ENCODE data around the gene RGS2. TPM values are rescaled to one million over a fixed set of nuclear protein-coding genes. Genes with fewer than 3 reads are reported as not detected.

RGS2 gene
- total RNA-seq (2014; rRNA removed; shearing (Covaris generic)): 42.7 and 44.5 TPM in 2 replicates

- DNase-seq (ENCODE audit: low spot score): peak; percentile 83
Observed at GRCh38 chr1:192808518-192809306, at the start of gene RGS2. RGS2 (plus strand) TSS chr1:192809039; CDS start chr1:192809072, 33 bp downstream.

GRCh38 chr1:192759104-192759503 is 49.7 kb upstream of the RGS2 start:
- DNase-seq (ENCODE audit: low spot score): no peak

- DNase-seq (ENCODE audit: low spot score): no peak
Observed at GRCh38 chr1:192762265-192762664, 46.6 kb upstream of the RGS2 start.

DNA sequence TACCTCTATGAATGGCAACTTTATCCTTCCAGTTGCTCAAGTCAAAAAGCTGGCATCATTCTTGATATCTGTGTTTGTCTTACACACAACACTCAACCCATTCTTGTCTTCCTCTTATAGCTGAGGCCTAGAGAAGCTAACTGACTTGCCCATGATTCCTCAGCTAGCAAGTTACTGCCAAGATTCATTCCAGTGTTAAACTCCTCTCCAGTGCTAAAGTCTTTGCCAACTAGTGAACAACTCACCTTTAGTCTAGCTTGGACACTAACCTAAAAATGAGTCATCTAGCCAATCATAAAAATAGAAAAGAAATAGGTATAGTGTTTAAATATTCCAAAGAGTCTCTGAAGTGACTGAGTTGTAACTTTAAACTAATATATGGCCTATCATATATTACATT is 45.6 kb upstream of the RGS2 start:
- DNase-seq (ENCODE audit: low spot score): no peak

DNA sequence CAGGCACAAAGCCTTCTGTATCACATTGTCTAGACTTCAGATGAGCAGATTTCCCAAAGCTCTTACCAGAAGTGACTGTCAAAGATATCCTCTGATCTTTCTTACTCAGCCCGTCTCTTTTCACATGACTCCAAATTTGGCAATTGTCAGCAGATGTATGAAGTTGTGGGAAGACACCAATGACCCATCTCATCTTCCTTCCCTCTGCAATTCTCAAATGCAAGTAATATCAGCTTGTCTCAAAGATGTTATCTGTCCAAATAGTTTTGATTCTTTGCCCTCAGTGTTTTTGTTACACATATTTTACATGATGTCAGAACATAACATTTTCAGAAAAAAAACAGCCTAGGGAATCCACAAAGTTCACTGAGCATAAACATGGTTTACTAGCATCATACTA is 45.1 kb upstream of the RGS2 start:
- no peak for DNase-seq (ENCODE audit: low spot score)

GRCh38 chr1:192764675-192765074 is 44.2 kb upstream of the RGS2 start:
- DNase-seq (ENCODE audit: low spot score): no peak

DNA sequence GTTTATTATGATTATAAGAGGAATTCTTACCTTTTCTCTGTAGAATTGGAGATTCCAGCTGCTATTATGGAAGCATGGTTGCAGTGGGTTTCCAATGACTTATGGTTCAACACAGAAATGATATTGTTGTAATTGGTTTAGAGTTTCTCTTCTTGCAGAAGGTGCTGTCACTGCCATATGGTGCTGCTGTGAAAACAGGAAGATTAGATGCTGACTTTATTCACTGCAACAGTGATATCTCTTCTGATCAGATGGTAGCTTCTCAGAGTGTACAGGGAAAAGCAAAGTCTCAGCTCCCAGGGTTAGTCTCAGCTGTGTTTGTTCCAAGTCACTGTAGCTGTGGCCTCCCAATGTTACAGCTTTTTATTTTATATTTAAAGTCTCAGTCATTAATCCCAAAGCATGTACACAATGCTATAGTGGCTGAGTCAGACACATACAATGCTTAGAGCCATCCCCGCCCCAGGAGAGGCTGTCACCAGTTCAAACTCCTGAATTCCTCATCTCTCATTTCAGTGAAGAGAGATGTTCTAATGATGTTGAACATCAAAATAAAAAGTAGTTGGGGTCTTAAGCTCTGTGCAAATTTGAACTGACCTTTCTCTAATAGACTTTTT is 42.7 kb upstream of the RGS2 start:
- no peak for DNase-seq (ENCODE audit: low spot score)

- DNase-seq (ENCODE audit: low spot score): no peak
Observed at GRCh38 chr1:192766876-192767275, 42.0 kb upstream of the RGS2 start.

DNA sequence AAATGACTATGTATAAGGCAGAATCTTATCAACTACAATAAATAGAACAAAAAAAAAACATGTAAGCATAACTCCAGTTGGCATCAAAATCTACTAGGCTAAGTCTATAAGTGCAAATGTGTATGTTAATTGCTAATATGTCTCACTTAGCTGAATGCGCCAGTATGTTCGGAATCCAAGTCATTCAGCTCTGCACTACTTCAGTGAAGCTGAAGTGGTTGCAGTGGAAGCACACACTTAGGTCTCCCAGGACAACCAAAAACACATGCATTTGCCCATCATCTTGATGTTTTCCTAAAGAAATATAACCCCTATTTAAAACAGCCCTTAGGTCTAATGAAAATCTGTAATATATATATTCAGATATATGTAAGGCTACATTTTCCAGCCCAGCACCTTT is 41.0 kb upstream of the RGS2 start:
- DNase-seq (ENCODE audit: low spot score): no peak

- no peak for DNase-seq (ENCODE audit: low spot score)
Observed at GRCh38 chr1:192768463-192768862, 40.4 kb upstream of the RGS2 start.

DNA sequence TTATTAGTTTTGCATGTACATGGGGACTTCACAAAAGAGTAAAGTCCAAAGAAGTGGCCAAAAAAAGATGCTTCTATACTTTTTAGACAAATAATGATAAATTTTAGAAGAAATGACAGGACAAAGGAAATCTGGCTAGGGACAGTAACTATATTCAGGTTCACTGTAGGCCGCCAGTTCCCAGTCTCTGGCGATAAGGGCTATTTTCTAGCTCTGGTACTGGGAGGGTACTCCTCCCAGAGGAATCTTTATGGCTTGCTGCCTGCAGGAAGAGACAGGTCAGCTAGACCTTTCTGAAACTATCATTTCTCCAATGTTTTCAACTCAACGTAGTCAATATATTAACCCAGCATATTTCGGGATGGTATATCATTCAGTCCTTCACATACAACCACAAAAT is 37.5 kb upstream of the RGS2 start:
- DNase-seq (ENCODE audit: low spot score): no peak

DNA sequence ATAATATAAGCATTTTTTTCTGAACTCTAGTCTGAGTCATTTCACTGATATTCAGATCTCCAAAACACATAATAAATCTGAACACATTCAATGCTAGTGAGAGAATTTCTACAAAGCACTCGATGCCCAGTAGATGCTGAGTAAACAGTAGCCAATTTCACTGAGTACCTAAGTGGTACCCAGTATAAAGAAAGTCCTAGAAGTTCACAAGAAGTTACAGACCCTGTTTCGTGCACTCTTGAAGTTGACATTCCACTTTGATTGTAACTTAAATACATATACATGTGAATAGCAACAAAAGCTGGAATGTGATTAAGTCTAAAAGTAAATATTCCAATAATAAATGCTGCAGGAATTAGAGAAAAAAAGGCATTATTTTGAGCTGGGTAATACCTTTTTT is 33.2 kb upstream of the RGS2 start:
- DNase-seq (ENCODE audit: low spot score): no peak

DNA sequence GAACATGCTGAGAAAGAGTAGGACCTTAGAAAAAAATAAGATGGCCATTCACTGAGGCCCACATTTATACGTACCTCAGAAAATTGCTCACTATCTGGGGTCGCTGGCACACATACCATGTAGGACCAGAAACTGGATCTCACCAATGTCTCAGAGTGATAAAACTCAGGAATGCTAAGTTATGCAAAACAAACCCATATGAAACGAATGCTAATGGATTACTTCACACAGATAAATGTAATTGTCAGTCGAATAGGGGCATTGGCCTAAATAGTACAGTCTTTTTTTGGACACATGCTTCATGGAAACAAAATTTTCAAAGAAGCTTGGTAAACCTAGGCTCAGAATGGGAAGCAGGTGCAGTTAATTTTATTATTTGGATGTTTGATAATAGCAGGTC is 32.6 kb upstream of the RGS2 start:
- no peak for DNase-seq (ENCODE audit: low spot score)

GRCh38 chr1:192776998-192777397 is 31.8 kb upstream of the RGS2 start:
- DNase-seq (ENCODE audit: low spot score): no peak

- DNase-seq (ENCODE audit: low spot score): no peak
Observed at GRCh38 chr1:192783791-192784190, 25.0 kb upstream of the RGS2 start.

DNA sequence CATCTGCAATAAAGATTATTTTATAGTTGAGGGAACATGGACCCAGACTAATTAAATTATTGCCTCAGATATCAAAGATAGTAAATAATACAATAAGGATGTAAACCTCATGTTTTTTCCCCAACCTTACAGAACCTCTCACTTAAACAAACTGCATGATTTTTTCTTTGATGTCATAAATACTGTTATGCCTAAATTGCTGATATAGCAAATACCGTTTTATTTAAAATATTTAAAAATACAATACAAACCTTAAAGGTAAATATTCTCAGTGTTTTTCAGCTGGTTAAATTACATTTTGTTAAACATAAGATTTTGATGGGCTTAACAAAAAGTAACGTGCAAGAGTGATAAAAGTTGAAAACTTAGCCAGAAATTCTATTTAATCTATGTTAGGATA is 24.4 kb upstream of the RGS2 start:
- DNase-seq (ENCODE audit: low spot score): no peak

DNA sequence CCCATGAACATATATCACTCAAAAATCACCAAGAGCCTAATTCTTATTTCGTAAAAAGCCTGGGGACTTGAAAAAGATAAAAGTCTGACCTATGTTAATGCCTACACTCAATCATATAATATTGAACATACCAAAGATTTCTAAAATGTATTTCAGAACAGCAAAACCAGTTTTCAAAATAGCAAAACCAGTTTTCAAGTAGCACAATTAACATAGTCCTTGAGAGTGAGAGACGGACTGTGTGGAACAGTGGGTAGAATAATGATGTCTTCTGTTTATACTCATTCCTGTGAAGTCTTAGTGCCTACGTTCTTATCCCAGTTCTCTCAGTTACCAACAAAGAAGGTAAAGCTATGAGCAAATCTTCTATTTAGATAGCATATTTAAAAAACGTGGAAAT is 22.3 kb upstream of the RGS2 start:
- DNase-seq (ENCODE audit: low spot score): no peak

- DNase-seq (ENCODE audit: low spot score): peak; percentile 21
Observed at GRCh38 chr1:192787914-192788585, 20.8 kb upstream of the RGS2 start.

- DNase-seq (ENCODE audit: low spot score): no peak
Observed at GRCh38 chr1:192789871-192790270, 19.0 kb upstream of the RGS2 start.

- DNase-seq (ENCODE audit: low spot score): no peak
Observed at GRCh38 chr1:192792628-192793027, 16.2 kb upstream of the RGS2 start.

GRCh38 chr1:192793983-192794767 is 14.7 kb upstream of the RGS2 start:
- DNase-seq (ENCODE audit: low spot score): no peak

DNA sequence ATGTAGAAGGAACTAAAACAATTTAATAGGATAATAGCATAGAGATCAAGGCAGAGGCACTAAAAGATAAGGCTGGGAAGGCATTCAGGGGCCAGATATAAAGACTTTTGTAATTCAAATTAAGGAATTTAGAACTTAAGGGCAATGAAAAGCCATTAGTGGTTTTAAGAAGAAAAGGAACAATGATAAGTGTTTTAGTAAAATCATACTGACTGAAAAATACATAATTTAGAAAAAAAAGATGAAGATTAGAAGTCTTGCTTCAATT is 14.1 kb upstream of the RGS2 start:
- DNase-seq (ENCODE audit: low spot score): no peak

Data from H4 (cell line).